OCI-LY1 (cell line): ENCODE data around the gene WNT7B.

ENCODE experiments used
- H2AFZ ChIP-seq: fragments of 200-600 bp; sonication (generic), shearing (Covaris generic); 2 replicates; pipeline ENCODE4 v1.6.0; 2014; ENCODE audit warnings: antibody characterized with exemption, mild to moderate bottlenecking, low read length
- H3F3A ChIP-seq: fragments of 200-600 bp; sonication (generic), shearing (Covaris generic); 2 replicates; pipeline ENCODE4 v1.6.0; 2014; ENCODE audit warnings: mild to moderate bottlenecking, antibody characterized with exemption, low read length, moderate library complexity; ENCODE audit not compliant: insufficient read depth
- H3K27ac ChIP-seq: fragments of 200-600 bp; sonication (generic); 2 replicates; pipeline ENCODE4 v1.5.1; 2014; ENCODE audit warnings: low read length, mixed run types, mild to moderate bottlenecking, low read depth; ENCODE audit not compliant: poor library complexity, severe bottlenecking
- H3K27me3 ChIP-seq: fragments of 200-600 bp; sonication (generic); 2 replicates; pipeline ENCODE4 v1.6.0; 2014; ENCODE audit warnings: antibody characterized with exemption, mild to moderate bottlenecking, low read length, moderate library complexity; ENCODE audit not compliant: insufficient read depth
- H3K36me3 ChIP-seq: fragments of 200-600 bp; sonication (generic); 2 replicates; pipeline ENCODE4 v1.6.1; 2014; ENCODE audit warnings: mild to moderate bottlenecking, antibody characterized with exemption, low read length, moderate library complexity, mixed read lengths; ENCODE audit not compliant: insufficient read depth
- H3K4me1 ChIP-seq: fragments of 200-600 bp; sonication (generic); 2 replicates; pipeline ENCODE4 v1.5.1; 2014; ENCODE audit warnings: mild to moderate bottlenecking, low read length, moderate library complexity; ENCODE audit not compliant: insufficient read depth, severe bottlenecking
- H3K4me2 ChIP-seq: fragments of 200-600 bp; sonication (generic), shearing (Covaris generic); 2 replicates; pipeline ENCODE4 v1.6.1; 2014; ENCODE audit warnings: low read length
- H3K4me3 ChIP-seq: fragments of 200-600 bp; sonication (generic); 2 replicates; pipeline ENCODE4 v1.5.1; 2014; ENCODE audit warnings: low read length, low read depth, mild to moderate bottlenecking, mixed read lengths; ENCODE audit not compliant: poor library complexity, severe bottlenecking
- H3K79me2 ChIP-seq: fragments of 200-600 bp; shearing (Covaris generic); 2 replicates; pipeline ENCODE4 v1.6.1; 2016; ENCODE audit warnings: mixed run types, low read length, mixed read lengths; ENCODE audit not compliant: insufficient read depth
- H3K9ac ChIP-seq: fragments of 200-600 bp; sonication (generic), shearing (Covaris generic); 2 replicates; pipeline ENCODE4 v1.6.1; 2014; ENCODE audit warnings: mild to moderate bottlenecking, low read length, mixed read lengths
- H3K9me2 ChIP-seq: fragments of 200-600 bp; sonication (generic), shearing (Covaris generic); 2 replicates; pipeline ENCODE4 v1.6.1; 2014; ENCODE audit warnings: low read depth, mild to moderate bottlenecking, low read length, mixed read lengths
- H3K9me3 ChIP-seq: fragments of 200-600 bp; shearing (Covaris generic); 2 replicates; pipeline ENCODE4 v1.6.1; 2014; ENCODE audit warnings: low read length, mixed read lengths
- H4K20me1 ChIP-seq: fragments of 200-600 bp; sonication (generic), shearing (Covaris generic); 2 replicates; pipeline ENCODE4 v1.6.0; 2016; ENCODE audit warnings: mild to moderate bottlenecking, low read length; ENCODE audit not compliant: insufficient read depth
- EZH2 ChIP-seq: fragments of 200-600 bp; sonication (generic), shearing (Covaris generic); IDR thresholded peaks from 2 replicates; pipeline ENCODE4 v1.8.0; 2017; ENCODE audit warnings: borderline replicate concordance, mixed run types, mild to moderate bottlenecking, antibody characterized with exemption, low read length, moderate library complexity, mixed read lengths
- TF ChIP-seq, protein P1 (sequence below): fragments of 200-600 bp; sonication (generic), shearing (Covaris generic); IDR thresholded peaks from 2 replicates; pipeline ENCODE4 v1.5.1; 2017; ENCODE audit warnings: mild to moderate bottlenecking, antibody characterized with exemption, low read length, moderate library complexity, mixed read lengths

The WNT7B gene

GRCh38 chr22:45934659-45935341 is 42.2 kb downstream of the WNT7B start:
- H3K9ac ChIP-seq = no peak overlapping the region
- TF ChIP-seq, protein P1, sequence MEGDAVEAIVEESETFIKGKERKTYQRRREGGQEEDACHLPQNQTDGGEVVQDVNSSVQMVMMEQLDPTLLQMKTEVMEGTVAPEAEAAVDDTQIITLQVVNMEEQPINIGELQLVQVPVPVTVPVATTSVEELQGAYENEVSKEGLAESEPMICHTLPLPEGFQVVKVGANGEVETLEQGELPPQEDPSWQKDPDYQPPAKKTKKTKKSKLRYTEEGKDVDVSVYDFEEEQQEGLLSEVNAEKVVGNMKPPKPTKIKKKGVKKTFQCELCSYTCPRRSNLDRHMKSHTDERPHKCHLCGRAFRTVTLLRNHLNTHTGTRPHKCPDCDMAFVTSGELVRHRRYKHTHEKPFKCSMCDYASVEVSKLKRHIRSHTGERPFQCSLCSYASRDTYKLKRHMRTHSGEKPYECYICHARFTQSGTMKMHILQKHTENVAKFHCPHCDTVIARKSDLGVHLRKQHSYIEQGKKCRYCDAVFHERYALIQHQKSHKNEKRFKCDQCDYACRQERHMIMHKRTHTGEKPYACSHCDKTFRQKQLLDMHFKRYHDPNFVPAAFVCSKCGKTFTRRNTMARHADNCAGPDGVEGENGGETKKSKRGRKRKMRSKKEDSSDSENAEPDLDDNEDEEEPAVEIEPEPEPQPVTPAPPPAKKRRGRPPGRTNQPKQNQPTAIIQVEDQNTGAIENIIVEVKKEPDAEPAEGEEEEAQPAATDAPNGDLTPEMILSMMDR = no peak
- no peak for TF ChIP-seq EZH2
- peaks cover 4% of the 10 kb centered on the region; the same call in 1 of the 2 replicates for H3K9me3 ChIP-seq
- H3F3A ChIP-seq = no peaks in the 10 kb centered on the region
- no peak overlapping the region for H3K4me2 ChIP-seq
- H2AFZ ChIP-seq = no peak overlapping the region
- H3K27ac ChIP-seq = no peak overlapping the region
- H3K4me1 ChIP-seq = no peaks in the 10 kb centered on the region
- no peaks in the 10 kb centered on the region for H3K36me3 ChIP-seq
- H3K27me3 ChIP-seq = peaks cover 7% of the 10 kb centered on the region; the same call in 1 of the 2 replicates
- H3K79me2 ChIP-seq = no peaks in the 10 kb centered on the region
- H3K4me3 ChIP-seq = no peak overlapping the region
- no peaks in the 10 kb centered on the region for H3K9me2 ChIP-seq
- no peaks in the 10 kb centered on the region for H4K20me1 ChIP-seq

DNA sequence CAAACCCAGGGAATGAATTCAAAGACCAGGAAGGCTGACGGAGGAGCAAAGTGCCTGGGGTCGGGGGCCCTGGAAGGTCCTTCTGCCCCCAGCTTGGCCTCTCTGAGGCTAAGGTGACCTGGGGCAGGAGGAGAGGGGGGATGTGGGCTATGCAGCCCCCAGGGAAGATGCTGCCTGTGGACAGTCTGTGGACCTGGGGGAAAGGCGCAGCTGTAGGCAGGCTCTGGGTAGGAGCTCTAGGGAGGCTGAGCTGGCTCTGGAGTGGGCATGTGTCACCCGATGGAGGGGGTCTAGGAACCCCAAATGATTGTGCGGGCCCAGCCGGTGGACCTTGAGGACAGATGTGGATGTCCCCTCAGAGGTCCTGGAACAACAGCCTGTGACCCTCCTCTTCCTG is 42.8 kb downstream of the WNT7B start:
- Histone ChIP-seq H2AFZ (no peak overlapping the region), H3K79me2 (no peaks in the 10 kb centered on the region), H3K4me1 (no peaks in the 10 kb centered on the region), H3K9ac (no peak overlapping the region), H3K4me2 (no peak overlapping the region), H3K27me3 (peaks cover 7% of the 10 kb centered on the region; the same call in 1 of the 2 replicates), H3K27ac (no peak overlapping the region), H3K4me3 (no peak overlapping the region), H3K36me3 (no peaks in the 10 kb centered on the region), H3K9me2 (no peaks in the 10 kb centered on the region), H3F3A (no peaks in the 10 kb centered on the region), H4K20me1 (no peaks in the 10 kb centered on the region), H3K9me3 (peaks cover 4% of the 10 kb centered on the region; the same call in 1 of the 2 replicates)
- TF ChIP-seq, protein P1 = no peak
- no peak for TF ChIP-seq EZH2

DNA sequence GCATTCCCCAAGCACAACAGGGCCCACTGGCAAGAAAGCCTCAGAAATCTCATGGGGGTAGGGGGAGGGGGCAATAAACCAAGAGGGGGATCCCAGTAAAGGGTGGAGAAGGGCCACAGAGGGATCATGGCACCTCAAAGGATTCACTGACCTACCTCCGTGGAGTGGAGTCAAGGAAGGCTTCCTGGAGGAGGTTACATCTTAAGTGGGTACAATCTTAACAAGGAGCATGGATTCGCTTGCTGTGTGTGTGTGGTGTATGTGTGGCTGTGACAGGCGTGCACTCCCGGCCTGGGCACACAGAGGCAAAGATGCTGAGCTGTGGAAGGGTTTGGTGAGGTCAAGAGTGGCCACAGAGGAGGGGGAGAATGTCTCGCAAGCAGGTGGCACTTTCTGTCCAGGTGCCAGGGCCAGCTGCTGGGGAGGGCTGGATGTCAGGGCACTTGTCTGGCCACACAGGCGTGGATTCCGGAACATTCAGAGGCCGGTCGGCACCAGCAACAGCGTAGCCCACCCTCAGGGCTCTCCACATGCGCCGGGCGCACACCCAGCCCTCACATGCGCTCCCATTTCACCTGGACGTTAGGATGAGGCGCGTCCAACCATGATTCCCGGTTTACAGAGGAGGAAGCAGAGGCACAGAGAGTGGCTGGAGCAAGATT is 43.3 kb downstream of the WNT7B start:
- Histone ChIP-seq H3K4me1 (no peaks in the 10 kb centered on the region), H2AFZ (no peak overlapping the region), H3K36me3 (no peaks in the 10 kb centered on the region), H3K79me2 (no peaks in the 10 kb centered on the region), H3K27ac (no peak overlapping the region), H3K27me3 (peaks cover 7% of the 10 kb centered on the region; the same call in 1 of the 2 replicates), H3K4me3 (no peak overlapping the region), H3K9ac (no peak overlapping the region), H3K9me2 (no peaks in the 10 kb centered on the region), H3K4me2 (no peak overlapping the region), H3F3A (no peaks in the 10 kb centered on the region), H3K9me3 (no peaks in the 10 kb centered on the region; the same call in 1 of the 2 replicates), H4K20me1 (no peaks in the 10 kb centered on the region)
- no peak for TF ChIP-seq EZH2
- TF ChIP-seq, protein P1 = no peak
